GM12878 (cell line): ENCODE data around the gene ID3. TPM values are rescaled to one million over a fixed set of nuclear protein-coding genes. Genes with fewer than 3 reads are reported as not detected.
A peak's percentile ranks its signal among the peaks of the same experiment; 100 is the strongest.

Experiments used
- CTCF ChIP-seq, 3 experiments: IDR thresholded peaks in 2 of 3; conservative IDR thresholded peaks in 1 of 3; 2 replicates each; pipeline ENCODE4 v1.5.1; 2011; ENCODE audit warnings: low read depth in 3 of 3, low read length in 3 of 3, mild to moderate bottlenecking in 3 of 3, control low read depth in 2 of 3, moderate library complexity in 2 of 3, inconsistent platforms in 1 of 3, mixed read lengths in 1 of 3; ENCODE audit not compliant: control insufficient read depth in 2 of 3, insufficient read depth in 1 of 3; ENCODE audit errors: extremely low read depth in 1 of 3
- FOS ChIP-seq: IDR thresholded peaks from 3 replicates; pipeline ENCODE4 v1.6.1; 2011; ENCODE audit warnings: borderline replicate concordance; ENCODE audit not compliant: insufficient read length; ENCODE audit errors: extremely low read depth
- ZBTB11 ChIP-seq: fragments of 450-650 bp; formaldehyde crosslinking; IDR thresholded peaks from 2 replicates; pipeline ENCODE4 v1.5.0; 2022; ENCODE audit warnings: mild to moderate bottlenecking, missing genetic modification characterization
- ZNF592 ChIP-seq: fragments of 450-650 bp; IDR thresholded peaks from 2 replicates; pipeline ENCODE4 v1.6.1; 2017; ENCODE audit warnings: mild to moderate bottlenecking, moderate library complexity
- polyA plus RNA-seq, 11 experiments: library from polyadenylated mRNA; depleted of rRNA in 4 of 11; unstranded in 6 of 11; stranded (reverse) in 5 of 11; fragments of >200 nt; fragmentation: Nextera tagmentation in 4 of 11; fragmentation: Illumina TruSeq in 1 of 11; extraction: Ambion mirVana in 4 of 11; extraction: Trizol in 1 of 11; gene quantifications; 1 replicate in 1 of 11; 2 replicates in 10 of 11; pipeline versions ENCODE4 v1.2.1 to v1.2.3, GENCODE V29; 2011 to 2016; ENCODE audit warnings: inconsistent platforms in 2 of 11, missing spikeins in 2 of 11, low read depth in 1 of 11
- total RNA-seq, 4 experiments: library from RNA; depleted of rRNA in 3 of 4; stranded (reverse); fragments of >200 nt in 3 of 4; fragmentation: Illumina TruSeq in 1 of 4; extraction: Trizol in 1 of 4; gene quantifications; 2 replicates each; pipeline versions ENCODE4 v1.2.1 to v1.2.3, GENCODE V29; 2013 to 2021

The ID3 gene
- total and polyA plus RNA-seq, 10 of the 15 experiments (the other 5 are each of a cell fraction or from before 2014, with no cell fraction given): 42.7 to 475 (median 207) TPM

- TF ChIP-seq ZNF592 (no peak), FOS (no peak), ZBTB11 (CRISPR knock-in tag) (no peak), CTCF (IDR thresholded peaks at IDR 0.05 in 2 of 3, conservative IDR thresholded peaks at IDR 0.05 in 1 of 3; ENCODE audit: control insufficient read depth in 2 of 3, extremely low read depth in 1 of 3, insufficient read depth in 1 of 3, low read depth in 3 of 3, low read length in 3 of 3) (0 out of 6 replicates have a peak, but pooled peaks of 1 of the 3 experiments have one; percentile 4)
Measured at GRCh38 chr1:23527900-23528249, 31.4 kb downstream of the ID3 start (continued).
